Kidney tubule cell (primary cell): ENCODE results near the gene GPR137B.
"Not testable (repeated sequence)": the region's sequence is repeated elsewhere in the genome, so short reads cannot be mapped to it uniquely, and the experiment has no call there.

Source experiments
- DNase-seq: peaks from one replicate; pipeline ENCODE4 v3.0.0-alpha.2; 2018; ENCODE audit warnings: low spot score

GPR137B gene

DNA sequence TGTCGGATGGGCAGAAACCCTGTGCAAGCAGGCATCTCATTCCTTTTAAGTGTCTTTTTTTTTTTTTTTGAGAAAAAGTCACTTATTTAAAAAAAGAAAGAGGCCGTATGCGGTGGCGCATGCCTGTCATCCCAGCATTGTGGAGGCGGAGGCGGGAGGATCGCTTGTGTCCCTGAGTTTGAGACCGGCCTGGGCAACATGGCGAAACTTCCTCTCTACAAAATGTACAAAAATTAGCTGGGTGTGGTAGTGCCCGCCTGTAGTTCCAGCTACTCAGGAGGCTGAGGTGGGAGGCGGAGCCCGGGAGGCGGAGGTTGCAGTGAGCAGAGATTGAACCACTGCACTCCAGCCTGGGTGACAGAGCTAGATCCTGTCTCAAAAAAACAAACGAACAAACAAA is 1.7 kb downstream of the GPR137B start:
- peak; percentile 28 for DNase-seq

- no peak for DNase-seq
These were observed 2.3 kb downstream of the GPR137B start for GRCh38 chr1:236144446-236145150.

DNA sequence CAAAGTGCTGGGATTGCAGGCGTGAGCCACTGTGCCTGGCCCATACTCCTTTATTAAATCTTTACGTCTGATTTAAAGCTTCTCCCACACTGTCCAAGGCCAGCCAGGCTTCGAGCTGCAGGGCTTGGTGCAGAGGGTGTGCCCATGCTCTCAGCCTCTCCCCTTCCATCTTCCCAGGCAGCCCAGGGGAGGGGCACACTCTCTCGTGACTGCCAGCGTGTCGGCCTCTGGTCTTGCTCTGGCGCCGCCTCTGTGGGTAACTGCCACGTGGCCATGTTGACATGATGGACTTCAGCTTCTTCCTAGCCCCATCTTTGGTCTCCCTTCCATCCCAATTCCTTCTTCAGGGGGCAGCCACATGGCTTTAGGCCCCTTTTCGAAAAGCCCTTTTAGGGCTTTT is 4.7 kb downstream of the GPR137B start:
- DNase-seq, result no peak

- no peak for DNase-seq
These were observed 5.5 kb downstream of the GPR137B start for GRCh38 chr1:236147521-236148469.

DNA sequence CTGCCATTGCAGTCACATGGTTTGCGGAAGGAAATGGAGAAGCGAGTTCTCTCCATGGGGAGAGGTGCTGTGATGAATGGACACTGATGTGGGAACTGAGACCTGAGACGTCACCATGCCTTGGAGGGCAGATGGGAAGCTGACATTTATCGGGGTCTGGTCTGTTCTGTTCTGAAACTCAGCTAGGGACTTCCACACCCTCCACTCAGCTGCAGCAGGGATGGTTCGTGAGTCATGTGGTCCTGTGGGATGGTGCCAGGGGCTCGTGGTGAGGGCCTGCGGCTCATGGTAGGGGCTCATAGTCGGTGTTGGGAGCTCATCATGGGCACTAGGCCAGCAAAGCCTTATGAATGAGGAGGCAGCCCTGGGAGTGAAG is 6.1 kb downstream of the GPR137B start:
- DNase-seq, result peak; percentile 59

DNA sequence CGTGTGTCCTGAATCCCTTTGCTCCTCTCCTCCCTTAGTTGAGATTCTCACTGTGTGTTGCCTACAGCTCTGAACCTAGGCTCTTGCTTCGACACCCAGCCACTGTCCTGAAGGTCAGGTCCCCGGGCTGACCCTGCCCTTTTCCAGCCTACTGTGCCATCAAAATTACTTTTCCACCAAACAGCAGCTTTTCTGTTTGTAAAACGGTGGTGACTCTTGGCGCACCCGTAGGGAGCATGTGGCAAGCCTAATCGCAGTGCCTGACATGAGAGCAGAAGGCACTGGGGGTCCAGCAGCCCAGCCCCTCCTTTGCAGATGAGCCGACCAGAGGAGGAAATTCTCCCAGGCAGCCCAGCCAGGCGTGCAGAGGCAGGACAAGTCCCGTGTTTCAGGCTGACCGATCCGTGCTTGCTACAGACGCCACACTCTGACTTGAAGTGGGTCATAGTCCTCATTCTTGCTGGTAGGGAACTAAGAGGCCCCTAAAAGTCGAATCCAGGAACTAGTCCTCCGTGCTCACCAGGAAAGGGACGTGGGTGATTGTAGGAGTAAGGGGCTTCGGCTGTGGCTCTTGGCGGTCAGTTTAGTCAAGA is 6.8 kb downstream of the GPR137B start:
- peak; percentile 35 for DNase-seq

- DNase-seq, result no peak
These were observed 7.4 kb downstream of the GPR137B start for GRCh38 chr1:236149696-236150228.

DNA sequence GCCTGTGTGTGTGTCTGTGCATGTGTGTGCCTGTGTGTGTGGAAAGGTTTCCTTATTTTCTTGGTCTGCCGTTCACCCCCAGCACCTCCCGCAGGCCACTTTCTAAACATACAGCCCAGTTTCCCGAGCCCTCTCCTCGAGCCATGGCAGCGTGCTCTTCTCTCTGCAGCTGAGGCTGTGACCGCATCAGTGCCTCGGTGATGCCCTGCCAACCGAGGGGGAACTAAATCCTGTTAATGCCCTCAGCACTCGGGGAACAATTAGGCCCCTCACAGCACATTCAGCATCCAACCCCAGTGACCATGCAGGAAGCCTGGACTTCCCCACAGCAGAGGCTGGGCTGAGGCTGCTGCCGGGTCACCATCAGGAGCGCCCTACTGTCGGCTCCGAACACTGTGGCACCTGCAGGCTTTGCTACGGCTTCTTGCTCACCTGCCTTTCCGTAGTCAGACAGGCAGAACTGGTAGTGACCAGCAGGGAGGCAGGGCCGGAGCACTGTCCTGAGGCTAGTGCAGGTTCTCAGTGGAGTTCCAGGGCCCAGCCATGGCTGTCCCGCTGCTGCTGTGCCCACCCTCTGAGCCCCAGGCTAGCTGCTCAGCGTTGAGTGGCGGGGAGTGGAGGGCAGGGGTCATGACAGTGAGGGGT is 8.1 kb downstream of the GPR137B start:
- peak; percentile 36 for DNase-seq

DNA sequence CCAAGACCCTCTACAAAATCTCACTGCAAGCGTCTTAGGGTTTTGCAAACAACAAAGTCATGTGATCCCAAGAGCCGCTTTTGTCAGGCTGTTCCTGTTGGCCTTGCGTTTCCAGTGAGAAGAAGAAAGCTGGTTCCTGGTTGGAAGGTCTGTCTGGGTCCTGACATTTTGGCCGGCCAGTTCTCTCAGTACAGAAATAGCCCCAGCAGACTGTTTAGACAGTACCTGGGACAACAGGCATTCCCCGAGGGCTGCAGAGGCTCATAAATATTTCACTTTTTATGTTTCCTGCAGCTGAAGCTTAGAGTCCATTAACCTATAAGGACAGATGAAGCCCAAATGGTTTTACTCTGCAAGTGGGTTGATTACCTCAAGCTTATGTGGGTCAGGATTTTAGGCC is 8.6 kb downstream of the GPR137B start:
- no peak for DNase-seq

DNA sequence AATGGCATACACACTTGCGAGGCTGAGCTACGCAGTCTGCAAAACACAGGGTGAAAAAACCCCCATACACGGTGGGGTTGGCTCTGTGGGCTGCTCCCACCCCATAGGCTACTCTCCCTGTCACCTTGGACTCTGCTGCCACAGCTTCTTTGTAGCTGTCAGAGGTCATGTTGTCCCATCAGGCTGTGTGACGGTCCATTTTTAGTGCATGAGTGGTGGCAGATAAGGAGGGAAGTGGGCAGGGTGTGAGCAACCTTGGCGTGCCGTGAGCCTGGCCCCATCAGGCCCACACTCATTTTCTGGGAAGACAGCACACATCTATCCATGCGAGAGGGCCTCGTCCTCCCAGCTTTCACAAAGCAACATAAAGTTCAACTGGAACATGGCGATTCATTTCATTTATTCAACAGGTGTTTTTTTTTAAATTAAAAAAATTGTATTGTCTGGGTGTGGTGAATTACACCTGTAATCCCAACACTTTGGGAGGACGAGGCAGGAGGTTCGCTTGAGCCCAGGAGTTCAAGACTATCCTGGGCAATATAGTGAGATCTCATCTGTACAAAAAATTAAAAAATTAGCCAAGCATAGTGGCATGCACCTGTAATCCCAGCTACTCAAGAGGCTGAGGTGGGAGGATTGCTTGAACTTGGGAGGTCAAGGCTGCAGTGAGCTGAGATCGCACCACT is 9.5 kb downstream of the GPR137B start:
- no peak for DNase-seq

DNA sequence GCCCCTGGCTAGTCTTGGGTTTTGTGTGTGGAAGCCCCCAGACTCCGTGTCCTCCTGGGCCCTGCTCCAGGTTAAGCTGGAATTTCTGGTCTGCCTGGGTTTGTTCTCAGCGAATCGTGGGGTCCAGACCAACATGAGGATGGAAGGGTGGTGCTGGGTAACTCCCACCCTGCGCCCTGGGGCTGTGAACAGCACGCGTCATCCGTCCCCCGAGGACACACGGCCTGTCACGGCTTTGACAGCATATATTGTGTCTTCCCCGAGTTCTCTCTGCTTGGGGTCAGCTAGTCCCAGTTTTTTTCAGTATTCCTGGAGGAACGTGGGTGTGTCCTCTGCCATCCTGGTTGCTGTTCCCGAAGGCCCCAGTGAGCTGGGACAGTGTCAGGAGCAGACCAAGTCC is 11.8 kb downstream of the GPR137B start:
- no peak for DNase-seq

DNA sequence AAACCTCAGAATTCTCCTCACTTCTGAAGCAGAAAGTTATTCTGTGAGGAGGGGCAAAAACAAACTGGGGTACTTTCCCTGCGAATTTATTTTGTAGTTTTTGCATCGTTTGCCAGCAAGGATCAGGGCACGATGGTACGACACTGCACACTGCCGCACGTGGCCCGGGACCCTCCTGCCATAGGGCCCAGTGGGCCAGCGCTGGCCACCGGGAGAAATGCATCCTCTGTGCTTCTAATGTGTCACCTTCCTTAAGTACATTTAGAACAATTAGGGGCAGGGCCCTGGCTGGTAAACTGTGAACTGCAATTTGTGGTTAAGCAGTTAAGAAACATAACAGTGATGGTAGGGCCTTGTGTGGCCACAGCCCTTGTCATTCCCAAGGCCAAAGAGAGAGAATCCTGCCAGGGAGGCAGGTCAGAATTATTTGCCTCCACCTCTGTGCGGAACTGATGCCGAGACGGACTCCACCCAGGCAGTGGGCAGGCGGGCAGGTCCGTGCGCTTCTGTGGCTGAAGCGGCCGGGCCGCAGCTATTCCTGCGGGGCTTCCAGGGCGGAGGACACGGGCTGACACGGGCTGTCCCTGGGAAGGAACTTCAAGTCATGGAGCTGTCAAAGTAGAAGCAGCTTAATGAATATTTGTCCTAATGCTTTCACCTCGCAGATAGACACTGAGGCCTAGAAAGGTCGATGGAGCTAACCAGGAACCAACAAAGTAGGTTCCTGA is 12.5 kb downstream of the GPR137B start:
- DNase-seq, result no peak

GRCh38 chr1:236155399-236155767 is 13.0 kb downstream of the GPR137B start:
- no peak for DNase-seq

- no peak for DNase-seq
These were observed 13.6 kb downstream of the GPR137B start for GRCh38 chr1:236155841-236156503.

DNA sequence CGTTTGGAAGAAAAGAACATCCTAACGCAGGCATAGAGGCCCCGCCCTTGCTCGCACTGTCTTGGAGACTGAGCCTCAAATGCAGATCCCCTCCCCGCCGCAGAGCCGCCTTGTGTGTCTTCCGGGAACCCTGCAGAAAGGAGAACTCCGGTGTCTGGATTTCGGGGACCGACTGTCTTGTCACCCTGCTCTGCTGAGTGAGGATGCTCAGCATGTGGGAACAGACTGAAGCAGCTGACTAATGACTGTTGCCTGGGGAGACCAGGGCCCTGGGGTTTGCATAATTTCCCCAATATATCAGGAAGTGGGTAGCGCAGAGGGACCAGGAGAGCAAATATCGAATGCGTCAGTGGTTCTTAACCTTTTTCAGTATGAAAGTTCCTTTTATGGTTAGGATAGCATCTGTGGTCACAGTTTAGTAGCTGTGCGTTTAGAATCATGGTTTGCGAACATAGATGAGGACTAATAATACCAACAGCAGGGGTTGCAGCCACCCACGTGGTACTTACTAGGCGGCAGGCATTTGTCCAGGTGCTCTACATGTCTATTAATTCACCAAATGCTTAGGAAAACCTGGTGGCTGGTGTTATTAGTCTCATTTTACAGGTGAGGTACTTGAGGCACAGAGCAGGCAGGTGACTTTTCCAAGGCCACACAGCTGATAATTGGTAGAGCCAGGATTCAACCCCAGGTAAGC is 14.3 kb downstream of the GPR137B start:
- DNase-seq, result no peak

- DNase-seq, result not testable (repeated sequence)
These were observed 15.7 kb downstream of the GPR137B start for GRCh38 chr1:236158072-236158471.

- no peak for DNase-seq
These were observed 16.4 kb downstream of the GPR137B start for GRCh38 chr1:236158719-236159118.

- peak; percentile 26 for DNase-seq
These were observed 17.6 kb downstream of the GPR137B start for GRCh38 chr1:236159704-236160539.
